HT-29 (cell line): ENCODE measurements around the gene PPP5C. TPM values are rescaled to one million over a fixed set of nuclear protein-coding genes. Genes with fewer than 3 reads are reported as not detected.

Experiments
- DNase-seq: peaks from one replicate; pipeline ENCODE4 v3.0.0-alpha.2; 2015; ENCODE audit warnings: low spot score
- total RNA-seq: library from RNA; depleted of rRNA; stranded (reverse); fragments of >200 nt; shearing (Covaris generic); gene quantifications from 2 replicates; pipeline ENCODE4 v1.2.3, GENCODE V29; 2014

PPP5C gene
- total RNA-seq, 1 experiment from 2014 or later: 224 TPM

DNA sequence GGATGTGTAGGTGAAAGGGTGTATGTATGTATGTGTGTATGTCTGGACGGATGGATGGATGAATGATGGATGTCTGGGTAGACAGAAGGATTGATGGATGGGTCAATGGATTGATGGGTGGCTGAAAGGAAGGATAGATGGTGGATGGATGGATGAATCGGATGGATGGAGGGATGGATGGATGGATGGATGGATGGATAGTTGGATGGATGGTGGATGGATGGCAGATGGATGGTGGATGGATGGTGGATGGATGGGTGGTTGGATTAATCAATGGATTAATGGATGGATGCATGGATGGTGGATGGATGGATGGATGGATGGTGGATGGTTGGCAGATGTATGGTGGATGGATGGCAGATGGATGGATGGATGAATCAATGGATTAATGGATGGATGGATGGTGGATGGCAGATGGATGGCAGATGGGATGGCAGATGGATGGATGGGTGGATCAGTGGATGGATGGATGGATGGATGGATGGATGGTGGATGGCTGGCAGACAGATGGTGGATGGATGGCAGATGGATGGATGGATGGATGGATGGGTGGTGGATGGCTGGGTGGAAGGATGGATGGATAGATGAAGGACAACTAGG, 16.5 kb upstream of the PPP5C start:
- DNase-seq: no peak

DNA sequence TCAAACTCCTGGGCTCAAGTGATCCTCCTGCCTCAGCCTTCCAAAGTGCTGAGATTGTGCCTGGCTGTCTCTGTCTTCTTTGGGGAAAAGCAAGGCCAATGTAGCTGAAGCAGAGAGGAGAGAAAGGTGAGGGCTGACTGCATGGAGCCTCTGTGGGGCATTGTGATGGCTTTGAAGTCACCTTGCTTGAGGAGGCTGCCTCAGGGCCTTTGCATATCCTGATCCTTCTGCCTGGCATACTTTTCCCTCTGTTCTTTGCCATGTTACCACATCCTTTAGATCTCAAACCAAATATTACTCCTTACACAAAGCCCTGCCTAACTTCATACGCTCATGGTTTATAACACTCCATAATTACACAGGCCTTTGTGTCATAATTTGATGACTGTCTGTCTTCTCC, 9.4 kb upstream of the PPP5C start:
- DNase-seq: no peak

GRCh38 chr19:46339446-46339845, 7.4 kb upstream of the PPP5C start:
- no peak for DNase-seq

DNA sequence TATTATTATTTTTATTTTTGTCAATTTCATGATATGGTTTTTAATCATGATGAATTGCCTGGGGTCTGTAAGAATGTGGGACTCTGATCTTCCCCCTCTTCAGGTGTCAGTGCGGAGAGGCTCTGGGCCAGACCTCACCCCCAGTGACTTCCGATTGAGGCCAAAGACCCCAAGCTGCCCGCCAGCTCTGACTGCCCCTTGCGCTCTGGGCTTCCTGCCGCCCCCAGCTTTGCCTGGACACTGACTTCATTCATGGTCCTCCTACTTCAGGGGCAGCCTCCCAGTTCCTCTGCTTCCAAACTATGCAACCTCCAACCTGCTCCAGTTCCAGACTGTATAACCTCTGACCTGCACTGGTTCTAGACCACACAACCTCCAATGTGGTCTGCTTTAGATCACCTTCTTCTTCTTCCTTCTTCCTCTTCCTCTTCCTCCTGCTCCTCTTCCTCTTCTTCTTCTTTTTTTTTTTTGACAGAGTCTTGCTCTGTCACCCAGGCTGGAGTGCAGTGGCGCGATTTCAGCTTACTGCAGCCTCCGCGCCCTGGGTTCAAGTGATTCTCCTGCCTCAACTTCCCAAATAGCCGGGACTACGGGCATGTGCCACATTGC, 6.7 kb upstream of the PPP5C start:
- DNase-seq: no peak

DNA sequence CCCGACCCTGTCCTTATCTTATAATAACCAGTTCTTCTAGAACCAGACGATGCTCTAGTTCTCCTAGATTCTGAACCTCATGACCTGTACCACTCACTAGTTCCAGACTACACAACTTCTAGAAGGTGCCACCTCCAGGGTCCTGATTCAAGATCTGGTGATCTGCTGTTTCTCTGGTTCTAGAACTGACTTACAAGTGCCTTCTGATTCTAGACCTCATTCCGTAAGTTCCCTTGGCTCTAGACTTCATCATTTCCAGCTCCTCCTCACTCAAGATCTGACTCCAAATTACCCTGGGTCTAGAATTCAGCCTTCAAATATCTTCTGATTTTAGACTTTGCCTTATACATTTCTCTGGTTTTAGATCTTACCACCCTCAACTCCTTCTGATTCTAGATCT, 5.0 kb upstream of the PPP5C start:
- no peak for DNase-seq

- DNase-seq: no peak
These were observed 2.5 kb upstream of the PPP5C start for GRCh38 chr19:46344363-46344762.

DNA sequence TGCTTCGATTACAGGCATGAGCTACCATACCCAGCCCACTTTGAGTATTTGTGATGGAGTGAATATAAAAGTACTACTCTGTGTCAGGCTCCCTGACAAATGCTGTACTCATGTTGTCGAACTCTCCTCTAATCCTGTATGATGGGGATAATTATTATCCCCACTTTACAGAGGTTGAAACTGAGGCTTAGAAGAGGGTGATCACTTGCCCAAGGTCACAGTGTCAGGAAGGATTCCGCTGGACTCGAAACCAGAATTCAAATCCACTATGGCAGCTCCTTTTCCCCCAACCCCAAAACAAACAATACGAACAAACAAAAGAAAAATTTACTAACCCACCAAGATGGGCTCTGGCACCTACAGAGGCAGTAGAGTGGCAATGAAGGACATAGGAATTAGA, 1.7 kb upstream of the PPP5C start:
- DNase-seq: no peak

- DNase-seq: no peak
These were observed 641 bp downstream of the PPP5C start for GRCh38 chr19:46347572-46347883.

DNA sequence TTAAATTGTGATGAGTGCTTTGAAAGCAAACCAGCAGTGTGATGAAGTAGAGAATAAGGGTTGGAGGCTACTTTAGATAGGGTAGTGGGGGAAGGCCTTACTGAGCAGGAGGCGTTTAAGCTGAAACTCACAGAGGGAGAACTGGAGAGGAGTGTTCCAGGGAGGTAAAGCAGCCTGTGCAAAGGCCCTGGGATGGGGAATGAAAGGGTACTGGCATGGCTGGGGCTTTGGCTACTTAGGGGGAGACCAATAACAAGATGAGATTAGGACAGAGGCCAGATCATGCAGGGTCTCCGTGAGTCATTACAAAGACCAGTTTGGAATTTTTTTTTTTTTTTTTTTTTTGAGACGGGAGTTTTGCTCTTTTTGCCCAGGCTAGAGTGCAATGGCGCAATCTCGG, 1.1 kb downstream of the PPP5C start:
- DNase-seq: no peak

GRCh38 chr19:46349311-46349993, 2.6 kb downstream of the PPP5C start:
- no peak for DNase-seq

DNA sequence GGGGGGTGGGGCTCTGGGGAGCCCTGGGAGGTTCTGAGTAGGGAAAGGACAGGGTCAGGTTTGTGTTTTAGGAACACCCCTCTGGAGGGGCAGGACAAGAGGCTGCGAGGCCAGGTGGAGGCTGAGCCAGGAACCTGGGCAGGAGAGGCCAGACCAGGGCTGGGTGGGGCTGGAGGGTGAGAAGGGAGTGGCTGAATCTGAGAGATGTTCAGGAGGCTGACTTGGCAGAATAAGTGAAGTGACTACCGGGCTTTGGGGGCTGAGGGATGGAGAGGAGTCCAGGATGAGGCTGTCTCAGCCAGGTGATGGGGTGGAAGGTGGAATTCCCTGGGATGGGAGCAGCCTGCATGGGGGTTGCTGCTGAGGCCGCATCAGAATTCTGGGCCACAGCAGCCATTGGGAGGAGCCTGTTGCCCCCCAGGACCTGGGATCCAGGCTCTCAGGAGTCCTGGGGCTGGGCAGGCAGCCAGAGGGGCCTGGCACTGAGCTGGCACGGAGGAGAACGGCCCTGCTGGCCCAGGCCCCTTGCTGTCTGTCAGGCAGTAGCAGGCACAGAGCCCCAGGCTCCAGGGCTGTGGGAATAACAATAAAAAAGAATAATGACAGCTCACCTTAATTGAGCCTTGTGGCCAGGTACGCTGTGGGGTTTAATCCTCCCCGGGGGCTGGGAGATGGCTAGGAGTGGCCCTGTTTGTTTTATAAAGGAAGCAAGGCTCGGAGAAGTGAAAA, 3.3 kb downstream of the PPP5C start:
- DNase-seq: no peak

GRCh38 chr19:46350758-46351159, 3.9 kb downstream of the PPP5C start:
- DNase-seq: no peak

GRCh38 chr19:46351241-46352041, 4.6 kb downstream of the PPP5C start:
- peak; percentile 63 for DNase-seq

GRCh38 chr19:46353730-46354528, 7.0 kb downstream of the PPP5C start:
- DNase-seq: no peak

GRCh38 chr19:46355234-46356148, 8.6 kb downstream of the PPP5C start:
- DNase-seq: no peak

DNA sequence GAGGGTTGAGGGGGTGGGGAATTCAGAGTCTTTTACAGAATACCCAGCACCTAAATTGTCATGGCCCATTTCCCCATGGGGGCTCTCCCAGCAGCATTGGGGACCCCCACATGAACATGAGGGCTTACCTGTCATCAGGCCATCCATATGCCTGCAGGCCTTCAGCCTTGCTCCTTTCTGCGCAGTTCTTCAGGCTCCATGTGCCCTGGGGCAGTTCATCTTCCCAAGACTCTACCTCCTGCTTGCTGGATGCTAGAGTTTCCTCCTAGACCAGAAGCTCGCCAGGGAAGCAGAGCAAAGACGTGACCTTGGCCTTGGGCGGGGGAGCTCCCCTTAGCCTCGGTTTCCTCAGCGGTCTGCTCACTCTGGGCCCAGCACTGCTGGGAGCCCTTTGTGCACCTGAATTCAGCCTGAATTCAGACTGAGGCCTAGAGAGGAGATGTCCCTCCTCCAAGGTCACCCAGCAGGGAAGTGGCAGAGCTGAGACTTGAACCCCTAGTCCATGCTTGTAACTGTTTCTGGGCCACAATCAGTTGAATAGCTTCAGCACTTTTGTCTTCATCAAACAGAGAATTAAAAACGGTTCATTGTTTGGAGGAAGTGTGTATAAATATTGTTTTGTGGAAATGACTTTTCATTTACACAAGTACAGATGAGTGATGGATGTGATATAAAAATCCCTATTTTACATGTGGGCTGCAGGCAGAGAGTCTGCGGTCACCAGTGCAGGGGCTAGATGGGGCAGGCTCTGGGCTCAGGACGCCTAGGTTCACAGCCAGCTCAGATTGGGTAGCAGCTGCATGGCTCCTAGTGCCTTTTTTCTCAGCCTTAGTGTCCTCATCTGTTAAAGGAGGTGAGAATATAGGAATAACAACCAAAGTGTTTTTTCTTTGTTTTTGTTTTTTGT, 9.5 kb downstream of the PPP5C start:
- DNase-seq: no peak

- no peak for DNase-seq
These were observed 11.1 kb downstream of the PPP5C start for GRCh38 chr19:46357846-46358583.

DNA sequence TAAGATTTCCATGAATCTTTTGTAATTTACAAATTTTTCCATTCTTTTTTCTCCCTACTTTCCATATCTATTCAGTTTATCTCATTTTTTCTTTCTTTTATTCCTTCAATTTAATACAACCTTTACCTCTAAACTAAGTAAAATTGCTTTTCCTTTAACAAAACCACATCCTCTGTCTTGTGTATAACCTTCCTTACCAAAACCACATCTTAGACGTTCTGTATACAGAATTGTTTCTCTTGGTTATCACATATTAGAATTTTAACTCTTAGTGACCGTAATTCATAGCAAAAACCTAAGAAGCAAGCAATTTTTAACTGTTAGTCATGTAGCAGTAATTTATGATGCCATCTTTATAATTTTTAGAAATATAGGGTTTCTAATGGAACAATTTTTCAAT, 15.0 kb downstream of the PPP5C start:
- DNase-seq: no peak
